ENCODE results near the gene PLEKHG4.

DNA sequence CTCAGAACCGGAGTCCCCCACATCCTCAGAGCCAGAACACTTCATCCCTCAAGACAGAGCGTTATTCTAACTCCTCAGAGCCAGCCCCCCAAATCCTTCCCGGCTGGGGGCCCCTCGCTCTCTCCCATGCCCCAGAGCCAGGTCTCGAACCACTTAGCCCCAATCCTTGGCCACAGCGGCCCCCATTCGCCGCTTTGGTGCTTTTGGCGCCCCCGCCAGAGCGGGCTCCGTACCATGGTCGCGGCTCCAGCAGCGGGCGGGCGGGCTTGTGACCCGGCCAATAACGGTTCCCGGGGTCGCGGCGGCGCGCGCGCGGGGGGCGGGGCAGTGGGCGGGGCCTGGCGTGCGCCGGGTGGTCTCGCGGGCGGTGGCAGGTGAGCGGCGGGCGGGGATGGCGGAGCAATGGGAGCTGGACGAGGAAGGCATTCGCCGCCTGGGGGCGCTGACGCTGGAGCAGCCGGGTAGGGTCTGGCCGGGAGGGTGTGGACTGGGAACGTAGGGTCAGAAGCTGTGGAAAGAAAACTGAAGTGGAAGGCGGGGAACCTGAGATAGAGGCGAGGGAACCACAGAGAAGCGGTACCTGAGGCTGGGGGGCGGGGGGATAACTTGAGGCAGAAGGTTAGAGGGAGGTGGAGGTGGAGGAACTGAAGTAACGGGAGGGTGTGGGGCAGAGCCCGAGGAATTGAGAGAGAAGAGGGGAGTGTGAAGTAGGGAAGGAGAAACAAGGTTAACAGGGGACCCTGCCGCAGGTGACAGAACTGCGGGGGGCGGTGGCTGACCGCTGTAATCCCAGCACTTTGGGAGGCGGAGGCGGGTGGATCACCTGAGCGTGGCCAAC, 47.4 kb downstream of the PLEKHG4 start, which contains the start of the genes KCTD19 and LRRC36:
- TF ChIP-seq CTCF (conservative IDR thresholded peaks at IDR 0.05) (no peak), EZH2 (IDR thresholded peaks at IDR 0.05; ENCODE audit: low read depth) (no peak)

Measured in PC-9 (cell line).